GM12873 (cell line): ENCODE data around the gene IREB2.

Experiments used
- CTCF ChIP-seq: IDR thresholded peaks from 2 replicates; pipeline ENCODE4 v1.5.1; 2012; ENCODE audit warnings: low read depth, mild to moderate bottlenecking, moderate library complexity, low read length, control low read depth; ENCODE audit not compliant: insufficient read depth; ENCODE audit errors: missing control alignments

Gene IREB2

GRCh38 chr15:78397382-78397781, 40.6 kb upstream of the IREB2 start:
- no peak for TF ChIP-seq CTCF

- no peak for TF ChIP-seq CTCF
Observed at GRCh38 chr15:78398076-78398825, 39.8 kb upstream of the IREB2 start.

- TF ChIP-seq CTCF = no peak
Observed at GRCh38 chr15:78399091-78399490, 38.9 kb upstream of the IREB2 start.

- no peak for TF ChIP-seq CTCF
Observed at GRCh38 chr15:78402061-78402610, 35.9 kb upstream of the IREB2 start.

- TF ChIP-seq CTCF = no peak
Observed at GRCh38 chr15:78404125-78404524, 33.9 kb upstream of the IREB2 start.

GRCh38 chr15:78405336-78405924, 32.6 kb upstream of the IREB2 start:
- TF ChIP-seq CTCF = no peak

GRCh38 chr15:78406016-78406585, 31.9 kb upstream of the IREB2 start:
- no peak for TF ChIP-seq CTCF
